Type B pancreatic cell (in vitro differentiated cells): ENCODE measurements around the gene SV2C. TPM values are rescaled to one million over a fixed set of nuclear protein-coding genes. Genes with fewer than 3 reads are reported as not detected.

ENCODE experiments used
- DNase-seq: peaks from one replicate; pipeline ENCODE4 v3.0.0; 2021; ENCODE audit warnings: mixed read lengths; ENCODE audit not compliant: unreplicated experiment; ENCODE audit errors: extremely low spot score
- H3K27ac Mint-ChIP-seq: 2 replicates; pipeline ENCODE4 v1.8.0; 2021; ENCODE audit warnings: mild to moderate bottlenecking, mixed read lengths
- H3K27me3 Mint-ChIP-seq: 2 replicates; pipeline ENCODE4 v1.8.0; 2021; ENCODE audit warnings: mixed read lengths
- H3K36me3 Mint-ChIP-seq: 2 replicates; pipeline ENCODE4 v1.8.0; 2021; ENCODE audit warnings: mixed read lengths
- H3K4me1 Mint-ChIP-seq: one replicate; pipeline ENCODE4 v1.8.0; 2021; ENCODE audit warnings: mixed read lengths; ENCODE audit not compliant: unreplicated experiment
- H3K4me3 Mint-ChIP-seq: 2 replicates; pipeline ENCODE4 v1.8.0; 2021; ENCODE audit warnings: mild to moderate bottlenecking, mixed read lengths
- H3K9me3 Mint-ChIP-seq: 2 replicates; pipeline ENCODE4 v1.8.0; 2021; ENCODE audit warnings: mixed read lengths
- CTCF ChIP-seq: fragments of 200-600 bp; sonication (generic); conservative IDR thresholded peaks from 2 replicates; pipeline ENCODE4 v1.5.0; 2021; ENCODE audit warnings: antibody characterized with exemption, mild to moderate bottlenecking
- total RNA-seq: library from RNA; stranded (reverse); gene quantifications from 2 replicates; pipeline ENCODE4 v1.2.1, GENCODE V29; 2021; ENCODE audit warnings: low replicate concordance

The SV2C gene
- total RNA-seq, 1 donor from 2014 or later: 6.9 TPM

GRCh38 chr5:76125888-76126287 is 42.7 kb downstream of the SV2C start:
- no peak overlapping the region for H3K4me3 Mint-ChIP-seq
- H3K27me3 Mint-ChIP-seq: peaks cover 32% of the 10 kb centered on the region
- no peaks in the 10 kb centered on the region for H3K9me3 Mint-ChIP-seq
- DNase-seq: no peak
- H3K27ac Mint-ChIP-seq: no peak overlapping the region
- H3K4me1 Mint-ChIP-seq: no peaks in the 10 kb centered on the region
- TF ChIP-seq CTCF: no peak
- no peaks in the 10 kb centered on the region for H3K36me3 Mint-ChIP-seq

- Mint-ChIP-seq H3K9me3 (no peaks in the 10 kb centered on the region), H3K36me3 (no peaks in the 10 kb centered on the region), H3K4me1 (peaks cover 5% of the 10 kb centered on the region), H3K4me3 (no peak overlapping the region), H3K27me3 (peaks cover 42% of the 10 kb centered on the region), H3K27ac (no peak overlapping the region)
- TF ChIP-seq CTCF: no peak
- no peak for DNase-seq
Measured at GRCh38 chr5:76134003-76134402, 50.8 kb downstream of the SV2C start.

GRCh38 chr5:76134646-76135045 is 51.5 kb downstream of the SV2C start:
- no peak for TF ChIP-seq CTCF
- Mint-ChIP-seq H3K9me3 (no peaks in the 10 kb centered on the region), H3K36me3 (no peaks in the 10 kb centered on the region), H3K27me3 (peaks cover 41% of the 10 kb centered on the region), H3K4me3 (no peak overlapping the region), H3K4me1 (peaks cover 5% of the 10 kb centered on the region), H3K27ac (no peak overlapping the region)
- no peak for DNase-seq

GRCh38 chr5:76137887-76138542 is 54.8 kb downstream of the SV2C start:
- no peak for TF ChIP-seq CTCF
- Mint-ChIP-seq H3K4me3 (no peak overlapping the region), H3K9me3 (no peaks in the 10 kb centered on the region), H3K4me1 (peaks cover 5% of the 10 kb centered on the region), H3K27me3 (peaks cover 33% of the 10 kb centered on the region), H3K36me3 (no peaks in the 10 kb centered on the region), H3K27ac (no peak overlapping the region)
- no peak for DNase-seq

- H3K36me3 Mint-ChIP-seq: no peaks in the 10 kb centered on the region
- no peak overlapping the region for H3K27ac Mint-ChIP-seq
- peaks cover 6% of the 10 kb centered on the region for H3K27me3 Mint-ChIP-seq
- H3K4me1 Mint-ChIP-seq: no peaks in the 10 kb centered on the region
- no peak for DNase-seq
- H3K4me3 Mint-ChIP-seq: no peak overlapping the region
- TF ChIP-seq CTCF: no peak
- no peaks in the 10 kb centered on the region for H3K9me3 Mint-ChIP-seq
Measured at GRCh38 chr5:76143884-76144283, 60.7 kb downstream of the SV2C start.
